Eye (tissue), 1 donor: ENCODE data around the gene ACOT2.

Experiments
- DNase-seq: peaks from one replicate; pipeline ENCODE4 v3.0.0-alpha.2; 2015

Gene ACOT2

DNA sequence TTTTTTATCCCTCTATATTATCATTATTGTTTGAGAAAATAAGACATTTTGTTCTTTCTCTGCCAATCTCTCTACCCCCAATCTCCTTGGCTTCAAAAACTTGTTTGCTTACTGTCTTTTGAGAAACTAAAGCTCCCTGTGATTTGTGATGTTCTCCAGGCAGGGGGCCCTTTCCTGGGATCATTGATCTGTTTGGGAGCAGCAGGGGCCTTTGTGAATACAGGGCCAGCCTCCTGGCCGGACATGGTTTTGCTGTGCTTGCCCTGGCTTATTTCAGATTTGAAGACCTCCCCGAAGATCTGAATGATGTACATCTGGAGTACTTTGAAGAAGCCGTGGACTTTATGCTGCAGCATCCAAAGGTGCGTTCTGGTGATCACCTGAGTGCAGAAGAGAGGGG is 47.8 kb downstream of the ACOT2 start:
- DNase-seq = no peak

GRCh38 chr14:73619524-73619923 is 50.5 kb downstream of the ACOT2 start:
- no peak for DNase-seq

- no peak for DNase-seq
Observed at GRCh38 chr14:73620268-73620667, 51.3 kb downstream of the ACOT2 start.

DNA sequence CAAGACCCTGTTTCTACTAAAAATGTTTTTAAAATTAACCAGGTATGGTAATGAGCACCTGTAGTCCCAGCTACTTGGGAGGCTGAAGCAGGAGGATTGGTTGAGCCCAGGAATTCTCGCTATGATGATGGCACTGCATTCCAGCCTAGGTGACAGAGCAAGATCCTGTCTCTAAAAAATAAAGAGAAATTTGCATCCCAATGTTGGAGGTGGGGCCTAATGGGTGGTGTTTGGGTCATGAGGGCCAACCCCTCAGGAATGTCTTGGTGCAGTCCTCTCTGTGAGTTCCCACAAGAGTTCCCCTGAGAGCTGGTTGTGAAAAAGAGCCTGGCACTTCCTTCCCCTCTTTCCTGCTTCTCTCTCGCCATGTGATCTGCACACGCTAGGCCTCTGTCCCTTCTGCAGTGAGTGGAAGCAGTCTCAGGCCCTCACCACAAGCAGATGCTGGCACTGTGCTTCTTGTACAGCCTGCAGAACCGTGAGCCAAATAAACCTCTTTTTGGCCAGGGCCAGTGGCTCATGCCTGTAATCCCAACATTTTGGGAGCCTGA is 54.6 kb downstream of the ACOT2 start:
- DNase-seq = no peak
